Tibial artery (tissue), 4 donors: ENCODE measurements around the gene APCDD1.
A peak's percentile ranks its signal among the peaks of the same experiment; 100 is the strongest.

Experiments used
- DNase-seq, 2 donors: peaks; one replicate each; pipeline ENCODE4 v3.0.0-alpha.2; 2019
- H3K27ac ChIP-seq, 2 donors: fragments of 200-600 bp; sonication (generic) in 1 of 2; 1 replicate in 1 of 2; 2 replicates in 1 of 2; pipeline ENCODE4 v1.5.1; 2018 to 2019; ENCODE audit warnings: mild to moderate bottlenecking in 1 of 2
- H3K27me3 ChIP-seq, 2 donors: fragments of 200-600 bp; sonication (generic) in 1 of 2; one replicate each; pipeline versions ENCODE4 v1.5.1 to v1.6.0; 2016 to 2019
- H3K36me3 ChIP-seq, 3 donors: fragments of 200-600 bp; sonication (generic) in 2 of 3; one replicate each; pipeline ENCODE4 v1.5.1; 2016 to 2019; ENCODE audit warnings: mild to moderate bottlenecking in 2 of 3
- H3K4me1 ChIP-seq, 4 donors: fragments of 200-600 bp; sonication (generic) in 2 of 4; 1 replicate in 3 of 4; 2 replicates in 1 of 4; pipeline ENCODE4 v1.5.1; 2016 to 2019
- H3K4me3 ChIP-seq, 2 donors: fragments of 200-600 bp; sonication (generic) in 1 of 2; 1 replicate in 1 of 2; 2 replicates in 1 of 2; pipeline ENCODE4 v1.5.1; 2018 to 2019; ENCODE audit warnings: mild to moderate bottlenecking in 2 of 2
- H3K9me3 ChIP-seq, 3 donors: fragments of 200-600 bp; sonication (generic) in 1 of 3; one replicate each; pipeline ENCODE4 v1.5.1; 2016 to 2019
- CTCF ChIP-seq, 2 experiments: fragments of 200-600 bp in 1 of 2; fragments of 450-650 bp in 1 of 2; IDR thresholded peaks; one replicate each; pipeline ENCODE4 v1.5.1; 2017 to 2019; ENCODE audit warnings: antibody characterized with exemption in 2 of 2, mild to moderate bottlenecking in 1 of 2, moderate library complexity in 1 of 2
- intact Hi-C: fragments of 100-400 bp; cut with DNase I; formaldehyde crosslinking; loops from one replicate; pipeline ENCODE4 v1.15.0; 2023; ENCODE audit warnings: low total_unique reads

The APCDD1 gene

DNA sequence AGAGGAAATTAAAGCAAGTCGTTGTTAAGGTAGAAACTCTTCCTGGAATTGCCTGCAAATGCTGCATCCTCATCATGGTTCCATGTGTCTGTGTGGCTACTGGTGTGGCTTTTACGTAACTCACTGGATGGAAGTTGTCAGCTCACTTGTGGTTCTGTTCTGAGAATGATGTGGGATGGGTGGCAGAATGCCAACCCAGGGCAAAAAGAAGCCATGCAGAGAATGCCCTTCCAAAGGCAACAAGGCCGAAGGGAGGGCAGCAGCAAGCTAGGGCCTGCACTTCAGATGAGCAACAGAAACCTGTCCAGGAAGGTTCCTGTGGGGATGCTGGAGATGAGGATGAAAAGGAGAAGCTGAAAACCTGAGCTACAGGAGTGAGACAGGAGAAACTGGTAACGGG is 61.0 kb downstream of the APCDD1 start:
- Histone ChIP-seq H3K4me1 (peaks cover 0 to 50% (median 43%) of the 10 kb centered on the region in 4 donors), H3K9me3 (no peaks in the 10 kb centered on the region), H3K36me3 (no peaks in the 10 kb centered on the region), H3K27me3 (no peaks in the 10 kb centered on the region), H3K27ac (peak overlapping the region; percentile 59 to 69), H3K4me3 (no peak overlapping the region)
- DNase-seq: no peak
- intact Hi-C loops: no loop called here
- TF ChIP-seq CTCF (IDR thresholded peaks at IDR 0.05): no peak

- no peak for DNase-seq
- TF ChIP-seq CTCF (IDR thresholded peaks at IDR 0.05): no peak
- Histone ChIP-seq H3K27ac (peak overlapping the region; percentile 59 to 69), H3K9me3 (no peaks in the 10 kb centered on the region), H3K4me1 (peaks cover 0 to 50% (median 43%) of the 10 kb centered on the region in 4 donors), H3K36me3 (no peaks in the 10 kb centered on the region), H3K27me3 (no peaks in the 10 kb centered on the region), H3K4me3 (no peak overlapping the region)
- intact Hi-C loops: no loop called here
Measured at GRCh38 chr18:10516078-10516477, 61.6 kb downstream of the APCDD1 start.

DNA sequence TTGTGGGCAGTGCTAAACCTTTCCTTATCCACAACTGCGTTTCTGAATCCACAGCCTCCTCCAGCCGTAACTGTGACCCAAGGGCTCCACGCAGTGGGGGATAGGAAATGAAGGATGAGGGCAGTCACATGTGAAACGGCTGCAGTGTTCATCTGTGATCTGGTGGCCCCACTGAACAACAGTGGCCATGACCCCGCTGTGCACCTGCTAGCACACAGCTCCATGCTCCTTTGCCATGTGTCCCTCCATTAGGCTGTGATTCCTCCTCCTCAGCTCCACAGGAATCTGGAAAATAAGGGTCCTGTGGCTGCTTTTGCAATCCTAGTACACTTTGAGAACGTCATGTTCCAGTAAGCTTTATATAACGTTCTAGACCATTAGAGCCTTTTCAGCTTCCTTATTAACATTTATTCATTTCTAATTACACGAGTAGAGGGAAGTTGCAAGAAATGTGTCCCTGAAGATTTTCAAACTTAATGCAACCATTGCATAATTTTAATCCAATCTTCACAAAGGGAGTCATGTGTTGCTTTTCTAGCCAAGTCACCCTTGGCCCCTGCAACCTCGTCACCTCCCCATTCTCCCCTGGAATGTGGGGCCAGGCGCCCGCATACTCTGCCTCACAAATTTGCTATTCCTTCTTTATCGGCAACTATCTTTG is 64.3 kb downstream of the APCDD1 start:
- peak; percentile 62 to 78 for DNase-seq
- intact Hi-C loops: no loop called here
- no peaks in the 10 kb centered on the region for H3K9me3 ChIP-seq
- H3K27ac ChIP-seq: peak overlapping the region; percentile 62 to 69
- H3K4me1 ChIP-seq: peaks cover 0 to 45% (median 38%) of the 10 kb centered on the region in 4 donors
- H3K4me3 ChIP-seq: no peak overlapping the region
- no peaks in the 10 kb centered on the region for H3K36me3 ChIP-seq
- H3K27me3 ChIP-seq: no peaks in the 10 kb centered on the region
- TF ChIP-seq CTCF (IDR thresholded peaks at IDR 0.05): peak; percentile 20 to 24

GRCh38 chr18:10519366-10519765 is 64.9 kb downstream of the APCDD1 start:
- no peak overlapping the region for H3K4me3 ChIP-seq
- no peak for DNase-seq
- H3K27ac ChIP-seq: peak overlapping the region; percentile 62 to 69
- no peaks in the 10 kb centered on the region for H3K27me3 ChIP-seq
- no peaks in the 10 kb centered on the region for H3K9me3 ChIP-seq
- no peak for TF ChIP-seq CTCF (IDR thresholded peaks at IDR 0.05)
- intact Hi-C loops: no loop called here
- peaks cover 0 to 39% (median 35%) of the 10 kb centered on the region in 4 donors for H3K4me1 ChIP-seq
- no peaks in the 10 kb centered on the region for H3K36me3 ChIP-seq

DNA sequence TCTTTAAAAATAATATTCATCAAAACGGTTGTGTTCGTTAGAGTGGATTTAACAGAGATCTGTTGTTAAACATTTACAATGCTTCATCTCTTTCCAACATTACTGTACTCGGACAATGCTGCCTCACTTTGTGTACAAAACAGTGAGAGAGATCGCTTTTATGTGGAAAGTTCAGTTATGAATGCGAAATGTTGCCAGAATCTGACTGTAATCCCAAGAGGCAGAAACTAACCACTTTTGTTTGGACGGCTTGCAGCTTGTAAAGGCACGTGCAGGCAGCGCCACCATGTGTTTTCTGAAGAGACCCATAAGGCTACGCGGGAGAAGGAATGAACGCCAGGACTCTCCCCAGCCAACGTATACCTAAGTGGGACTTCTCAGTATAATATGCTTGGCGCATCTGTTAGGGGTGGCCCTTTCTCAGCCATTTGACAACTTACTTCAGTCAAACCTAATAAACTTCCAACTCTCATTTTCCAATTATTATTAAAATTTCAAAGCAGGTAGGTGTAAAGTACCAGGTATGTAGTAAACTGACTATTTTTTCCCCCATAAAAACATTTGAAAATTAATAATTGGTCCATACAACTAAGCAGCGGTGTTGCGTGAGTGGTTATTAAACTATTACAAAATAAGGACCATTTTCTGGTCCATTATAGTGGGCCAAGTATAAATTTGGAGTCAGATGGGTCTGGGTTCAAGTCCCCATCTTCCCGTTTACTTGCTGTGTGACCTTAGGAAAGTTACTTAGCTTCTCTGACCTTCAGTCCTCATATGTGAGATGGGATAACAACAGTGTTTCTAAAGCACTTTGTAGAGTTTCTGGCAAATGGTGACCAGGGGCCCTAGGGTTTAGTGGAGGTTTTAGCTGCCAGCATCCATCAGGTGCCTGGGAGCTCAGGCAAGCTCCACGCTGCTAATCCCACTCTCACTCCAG is 65.8 kb downstream of the APCDD1 start:
- Histone ChIP-seq H3K27ac (peak overlapping the region in 1 of 2 donors; percentile 62), H3K4me1 (peaks cover 0 to 36% (median 33%) of the 10 kb centered on the region in 4 donors), H3K4me3 (no peak overlapping the region), H3K27me3 (no peaks in the 10 kb centered on the region), H3K9me3 (no peaks in the 10 kb centered on the region), H3K36me3 (no peaks in the 10 kb centered on the region)
- DNase-seq: peak; percentile 89 to 92
- intact Hi-C loops: loop anchor here (2.0 to 10.0 kb wide), 3 partner anchors 68 to 547 kb away; partner anchors contain the start of gene APCDD1
- TF ChIP-seq CTCF (IDR thresholded peaks at IDR 0.05): peak; percentile 82 to 87
